ENCODE results near the gene RASA2. TPM values are rescaled to one million over a fixed set of nuclear protein-coding genes. Genes with fewer than 3 reads are reported as not detected.

Gene RASA2
- total and polyA plus RNA-seq, 4 donors: 6.9 to 26.1 (median 16.6) TPM

DNA sequence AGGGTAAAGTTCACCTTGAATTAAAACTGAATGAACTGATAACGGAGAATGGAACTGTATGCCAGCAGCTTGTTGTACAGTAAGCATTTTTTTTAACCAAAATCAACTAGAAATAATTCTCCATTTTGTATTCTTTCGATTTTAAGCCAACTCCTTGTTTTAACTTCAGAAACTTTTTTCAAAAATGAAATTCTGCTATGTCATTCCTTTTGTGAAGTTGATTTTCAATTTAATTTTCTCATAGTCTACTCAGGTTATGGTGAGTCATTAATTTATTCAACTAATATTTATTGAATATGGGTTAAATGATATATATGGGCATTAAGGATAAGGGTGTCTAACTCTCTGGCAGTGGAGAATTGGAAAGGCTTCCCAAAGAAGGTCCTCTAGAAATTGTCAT is 53.7 kb downstream of the RASA2 start:
- no peaks in the 10 kb centered on the region for H3K4me1 ChIP-seq (ENCODE audit: control insufficient read depth in 1 of 2, insufficient read depth in 2 of 2, low read length in 2 of 2)
- WGBS, 2 donors: 82 to 84% methylated on average over 2 of the region's 2 CpGs
- DNase-seq (no peak), ATAC-seq (ENCODE audit: low FRiP score) (no peak)
- H3K9me3 ChIP-seq (ENCODE audit: control insufficient read depth, low read length): no peaks in the 10 kb centered on the region
- no peak overlapping the region for H3K4me3 ChIP-seq (ENCODE audit: low read length in 2 of 2)
- intact Hi-C loops (cut with DNase I): no loop called here
- no peak overlapping the region for H3K27ac ChIP-seq (ENCODE audit: low read depth in 1 of 2, low read length in 2 of 2)
- H3K36me3 ChIP-seq (ENCODE audit: control insufficient read depth in 1 of 2, insufficient read depth in 2 of 2, low read length in 1 of 2): peaks cover 0 to under 1% of the 10 kb centered on the region in 2 donors
- H3K27me3 ChIP-seq (ENCODE audit: control insufficient read depth in 1 of 2, insufficient read depth in 2 of 2, low read length in 1 of 2): no peaks in the 10 kb centered on the region

DNA sequence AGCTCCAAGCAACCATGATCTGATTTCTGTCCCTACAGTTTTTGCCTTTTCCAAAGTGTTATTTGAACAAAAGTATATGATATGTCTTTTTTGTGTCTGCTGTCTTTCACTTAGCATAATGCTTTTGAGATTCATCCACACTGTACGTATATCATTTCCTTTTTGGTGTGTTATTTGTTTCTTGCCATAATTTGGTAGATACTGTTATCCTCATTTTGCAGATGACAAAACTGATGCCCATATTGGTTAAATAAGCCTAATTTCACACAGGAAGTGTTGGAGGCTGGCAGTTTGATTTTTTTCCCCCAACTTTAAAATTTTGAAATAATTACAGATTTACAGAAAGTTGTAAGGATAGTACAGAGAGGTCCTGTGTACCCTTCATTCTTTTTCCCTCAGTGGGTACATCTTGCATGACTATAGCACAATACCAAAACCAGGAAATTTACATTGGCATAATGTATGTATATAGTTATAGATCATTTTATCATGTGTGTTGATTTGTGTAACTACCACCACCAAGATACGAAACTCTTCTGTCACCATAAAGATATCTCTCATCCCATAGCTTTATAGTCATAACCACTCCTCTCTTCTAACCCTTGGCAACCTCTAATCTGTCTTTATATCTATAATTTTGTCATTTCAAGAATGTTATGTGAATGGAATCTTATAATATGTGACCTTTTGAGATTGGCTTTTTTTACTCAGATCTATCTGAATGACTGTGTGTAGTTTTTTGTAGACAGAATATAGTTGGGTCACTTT is 55.6 kb downstream of the RASA2 start:
- WGBS, 2 donors: 97 to 98% methylated on average over 2 of the region's 2 CpGs
- Histone ChIP-seq H3K27me3 (ENCODE audit: control insufficient read depth in 1 of 2, insufficient read depth in 2 of 2, low read length in 1 of 2) (no peaks in the 10 kb centered on the region), H3K4me3 (ENCODE audit: low read length in 2 of 2) (no peak overlapping the region), H3K27ac (ENCODE audit: low read depth in 1 of 2, low read length in 2 of 2) (no peak overlapping the region), H3K9me3 (ENCODE audit: control insufficient read depth, low read length) (no peaks in the 10 kb centered on the region), H3K4me1 (ENCODE audit: control insufficient read depth in 1 of 2, insufficient read depth in 2 of 2, low read length in 2 of 2) (no peaks in the 10 kb centered on the region), H3K36me3 (ENCODE audit: control insufficient read depth in 1 of 2, insufficient read depth in 2 of 2, low read length in 1 of 2) (no peaks in the 10 kb centered on the region)
- intact Hi-C loops (cut with DNase I): no loop called here
- DNase-seq: no peak
- no peak for ATAC-seq (ENCODE audit: low FRiP score)

GRCh38 chr3:141542989-141543388 is 56.2 kb downstream of the RASA2 start:
- ATAC-seq (ENCODE audit: low FRiP score): no peak
- intact Hi-C loops (cut with DNase I): no loop called here
- no peaks in the 10 kb centered on the region for H3K36me3 ChIP-seq (ENCODE audit: control insufficient read depth in 1 of 2, insufficient read depth in 2 of 2, low read length in 1 of 2)
- no peaks in the 10 kb centered on the region for H3K9me3 ChIP-seq (ENCODE audit: control insufficient read depth, low read length)
- H3K27me3 ChIP-seq (ENCODE audit: control insufficient read depth in 1 of 2, insufficient read depth in 2 of 2, low read length in 1 of 2): no peaks in the 10 kb centered on the region
- no peaks in the 10 kb centered on the region for H3K4me1 ChIP-seq (ENCODE audit: control insufficient read depth in 1 of 2, insufficient read depth in 2 of 2, low read length in 2 of 2)
- no peak overlapping the region for H3K4me3 ChIP-seq (ENCODE audit: low read length in 2 of 2)
- no peak overlapping the region for H3K27ac ChIP-seq (ENCODE audit: low read depth in 1 of 2, low read length in 2 of 2)
- DNase-seq: no peak

DNA sequence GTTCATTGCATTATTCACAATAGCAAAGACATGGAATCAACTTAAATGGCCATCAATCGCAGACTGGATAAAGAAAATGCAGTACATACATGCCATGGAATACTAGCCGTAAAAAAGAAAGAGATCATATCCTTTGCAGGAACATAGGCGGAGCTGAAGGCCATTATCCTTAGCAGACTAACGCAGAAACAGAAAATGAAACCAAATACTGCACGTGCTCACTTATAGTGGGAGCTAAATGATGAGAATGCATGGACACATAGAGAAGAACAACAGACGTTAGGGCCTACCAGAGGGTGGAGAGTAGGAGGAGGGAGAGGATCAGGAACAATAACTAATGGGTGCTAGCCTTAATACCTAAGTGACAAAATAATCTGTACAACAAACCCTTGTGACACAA is 57.9 kb downstream of the RASA2 start:
- Histone ChIP-seq H3K27ac (ENCODE audit: low read depth in 1 of 2, low read length in 2 of 2) (no peak overlapping the region), H3K9me3 (ENCODE audit: control insufficient read depth, low read length) (no peaks in the 10 kb centered on the region), H3K36me3 (ENCODE audit: control insufficient read depth in 1 of 2, insufficient read depth in 2 of 2, low read length in 1 of 2) (no peaks in the 10 kb centered on the region), H3K4me3 (ENCODE audit: low read length in 2 of 2) (no peak overlapping the region), H3K27me3 (ENCODE audit: control insufficient read depth in 1 of 2, insufficient read depth in 2 of 2, low read length in 1 of 2) (no peaks in the 10 kb centered on the region), H3K4me1 (ENCODE audit: control insufficient read depth in 1 of 2, insufficient read depth in 2 of 2, low read length in 2 of 2) (no peaks in the 10 kb centered on the region)
- 91 to 94% methylated on average over 6 of the region's 6 CpGs for WGBS, 2 donors
- ATAC-seq (ENCODE audit: low FRiP score) (no peak), DNase-seq (no peak)
- intact Hi-C loops (cut with DNase I): no loop called here

GRCh38 chr3:141546081-141546480 is 59.3 kb downstream of the RASA2 start:
- Histone ChIP-seq H3K4me1 (ENCODE audit: control insufficient read depth in 1 of 2, insufficient read depth in 2 of 2, low read length in 2 of 2) (no peaks in the 10 kb centered on the region), H3K27me3 (ENCODE audit: control insufficient read depth in 1 of 2, insufficient read depth in 2 of 2, low read length in 1 of 2) (no peaks in the 10 kb centered on the region), H3K36me3 (ENCODE audit: control insufficient read depth in 1 of 2, insufficient read depth in 2 of 2, low read length in 1 of 2) (no peaks in the 10 kb centered on the region), H3K9me3 (ENCODE audit: control insufficient read depth, low read length) (no peaks in the 10 kb centered on the region), H3K27ac (ENCODE audit: low read depth in 1 of 2, low read length in 2 of 2) (no peak overlapping the region), H3K4me3 (ENCODE audit: low read length in 2 of 2) (no peak overlapping the region)
- no peak for ATAC-seq (ENCODE audit: low FRiP score)
- WGBS, 2 donors: 96 to 97% methylated on average over 3 of the region's 3 CpGs
- intact Hi-C loops (cut with DNase I): no loop called here
- no peak for DNase-seq

DNA sequence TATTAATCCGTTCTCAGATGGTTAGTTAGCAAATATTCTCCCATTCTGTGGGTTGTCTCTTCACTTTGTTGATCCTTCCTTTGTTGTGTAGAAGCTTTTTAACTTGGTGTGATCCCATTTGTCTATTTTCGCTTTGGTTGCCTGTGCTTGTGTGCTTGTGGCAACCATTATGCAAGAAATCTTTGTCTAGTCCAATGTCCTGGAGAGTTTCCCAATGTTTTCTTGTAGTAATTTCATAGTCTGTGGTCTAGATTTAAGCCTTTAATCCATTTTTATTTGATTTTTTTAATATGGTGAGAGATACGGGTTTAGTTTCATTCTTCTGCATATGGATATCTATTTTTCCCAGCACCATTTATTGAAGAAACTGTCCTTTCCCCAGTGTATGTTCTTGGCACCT is 59.8 kb downstream of the RASA2 start:
- DNase-seq (no peak), ATAC-seq (ENCODE audit: low FRiP score) (no peak)
- Histone ChIP-seq H3K4me1 (ENCODE audit: control insufficient read depth in 1 of 2, insufficient read depth in 2 of 2, low read length in 2 of 2) (no peaks in the 10 kb centered on the region), H3K4me3 (ENCODE audit: low read length in 2 of 2) (no peak overlapping the region), H3K36me3 (ENCODE audit: control insufficient read depth in 1 of 2, insufficient read depth in 2 of 2, low read length in 1 of 2) (no peaks in the 10 kb centered on the region), H3K27ac (ENCODE audit: low read depth in 1 of 2, low read length in 2 of 2) (no peak overlapping the region), H3K27me3 (ENCODE audit: control insufficient read depth in 1 of 2, insufficient read depth in 2 of 2, low read length in 1 of 2) (no peaks in the 10 kb centered on the region), H3K9me3 (ENCODE audit: control insufficient read depth, low read length) (no peaks in the 10 kb centered on the region)
- intact Hi-C loops (cut with DNase I): no loop called here
- 98% methylated on average over 3 of the region's 3 CpGs for WGBS, 2 donors

DNA sequence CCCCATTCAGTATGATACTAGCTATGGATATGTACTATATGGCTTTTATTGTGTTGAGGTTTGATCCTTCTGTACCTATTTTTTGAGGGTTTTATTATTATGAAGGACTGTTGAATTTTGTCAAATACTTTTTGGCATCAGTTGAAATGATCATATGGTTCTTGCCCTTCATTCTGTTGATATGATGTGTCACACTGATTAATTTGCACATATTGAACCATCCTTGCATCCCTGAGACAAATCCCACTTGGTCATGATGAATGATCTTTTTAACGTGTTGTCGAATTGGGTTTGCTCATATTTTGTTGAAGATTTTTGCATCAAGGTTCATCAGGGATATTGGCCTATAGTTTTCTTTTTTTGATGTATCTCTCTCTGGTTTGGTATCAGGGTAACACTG is 61.0 kb downstream of the RASA2 start:
- Histone ChIP-seq H3K4me3 (ENCODE audit: low read length in 2 of 2) (no peak overlapping the region), H3K27me3 (ENCODE audit: control insufficient read depth in 1 of 2, insufficient read depth in 2 of 2, low read length in 1 of 2) (no peaks in the 10 kb centered on the region), H3K27ac (ENCODE audit: low read depth in 1 of 2, low read length in 2 of 2) (no peak overlapping the region), H3K9me3 (ENCODE audit: control insufficient read depth, low read length) (no peaks in the 10 kb centered on the region), H3K36me3 (ENCODE audit: control insufficient read depth in 1 of 2, insufficient read depth in 2 of 2, low read length in 1 of 2) (no peaks in the 10 kb centered on the region), H3K4me1 (ENCODE audit: control insufficient read depth in 1 of 2, insufficient read depth in 2 of 2, low read length in 2 of 2) (peaks cover 0 to 2% of the 10 kb centered on the region in 2 donors)
- 98 to 100% methylated on average over 2 of the region's 2 CpGs for WGBS, 2 donors
- intact Hi-C loops (cut with DNase I): no loop called here
- DNase-seq (no peak), ATAC-seq (ENCODE audit: low FRiP score) (no peak)

DNA sequence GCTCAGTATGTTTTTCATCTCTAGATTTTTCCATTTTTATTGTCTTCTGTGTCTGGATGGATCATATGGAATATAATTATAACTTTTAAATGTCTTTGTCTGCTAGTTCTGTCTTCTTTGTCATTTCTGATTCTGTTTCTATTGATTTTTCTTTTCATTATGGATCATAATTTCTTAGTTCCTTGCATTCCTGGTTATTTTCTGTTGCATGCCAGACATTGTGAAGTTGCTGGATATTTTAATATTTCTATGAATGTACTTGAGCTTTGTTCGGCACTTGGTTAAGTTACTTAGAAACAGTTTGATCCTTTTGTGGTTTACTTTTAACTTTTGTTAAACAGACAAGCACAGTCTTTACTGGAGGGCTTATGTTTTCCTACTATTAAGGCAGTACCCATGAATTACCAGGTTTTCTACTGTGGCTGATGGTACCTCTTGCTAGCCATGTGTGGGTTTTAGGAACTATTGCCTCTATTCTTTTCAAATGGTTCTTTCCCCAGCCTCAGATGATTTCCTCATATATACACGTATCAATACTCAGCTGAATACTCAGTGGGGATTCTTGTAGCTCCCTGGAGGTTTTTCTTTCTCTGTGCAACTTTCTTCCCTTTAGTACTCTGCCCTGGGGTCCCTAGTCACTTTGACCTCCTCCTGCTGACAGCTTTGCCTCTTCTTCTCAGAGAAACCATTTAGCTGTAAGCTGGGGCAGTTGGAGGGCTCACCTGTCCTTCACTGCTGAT is 64.3 kb downstream of the RASA2 start:
- 95 to 98% methylated on average over 2 of the region's 2 CpGs for WGBS, 2 donors
- H3K36me3 ChIP-seq (ENCODE audit: control insufficient read depth in 1 of 2, insufficient read depth in 2 of 2, low read length in 1 of 2): no peaks in the 10 kb centered on the region
- intact Hi-C loops (cut with DNase I): no loop called here
- no peak for DNase-seq
- peaks cover 0 to 2% of the 10 kb centered on the region in 2 donors for H3K4me1 ChIP-seq (ENCODE audit: control insufficient read depth in 1 of 2, insufficient read depth in 2 of 2, low read length in 2 of 2)
- no peaks in the 10 kb centered on the region for H3K27me3 ChIP-seq (ENCODE audit: control insufficient read depth in 1 of 2, insufficient read depth in 2 of 2, low read length in 1 of 2)
- no peak for ATAC-seq (ENCODE audit: low FRiP score)
- H3K9me3 ChIP-seq (ENCODE audit: control insufficient read depth, low read length): no peaks in the 10 kb centered on the region
- no peak overlapping the region for H3K4me3 ChIP-seq (ENCODE audit: low read length in 2 of 2)
- no peak overlapping the region for H3K27ac ChIP-seq (ENCODE audit: low read depth in 1 of 2, low read length in 2 of 2)

DNA sequence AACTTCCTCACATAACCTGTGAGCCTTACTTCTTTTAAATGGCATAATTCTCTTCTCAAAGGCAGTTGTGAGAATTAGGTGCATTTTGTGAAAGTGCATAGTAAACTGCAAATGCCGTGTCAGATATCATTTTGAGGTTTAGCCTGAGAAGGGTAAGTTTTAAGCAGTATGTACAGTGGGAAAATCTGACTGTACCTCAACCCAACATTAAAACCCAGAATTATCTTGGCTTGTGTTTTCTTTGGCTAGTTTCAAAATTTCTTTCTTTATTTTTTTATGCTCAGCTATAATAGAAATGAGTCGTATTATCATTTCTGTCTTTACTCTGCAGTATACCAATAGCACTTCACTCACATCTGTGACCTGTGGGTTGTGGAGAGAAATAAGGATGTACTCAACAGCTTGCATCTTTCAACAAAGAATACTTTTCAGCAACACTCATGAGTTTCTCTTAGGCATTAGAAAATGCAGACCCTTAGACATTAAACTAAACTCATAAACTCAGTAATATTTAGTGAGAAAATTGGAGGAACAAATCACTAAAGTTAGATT is 65.7 kb downstream of the RASA2 start:
- peaks cover 0 to 2% of the 10 kb centered on the region in 2 donors for H3K36me3 ChIP-seq (ENCODE audit: control insufficient read depth in 1 of 2, insufficient read depth in 2 of 2, low read length in 1 of 2)
- intact Hi-C loops (cut with DNase I): no loop called here
- ATAC-seq (ENCODE audit: low FRiP score) (no peak), DNase-seq (no peak)
- H3K9me3 ChIP-seq (ENCODE audit: control insufficient read depth, low read length): no peaks in the 10 kb centered on the region
- H3K4me3 ChIP-seq (ENCODE audit: low read length in 2 of 2): no peak overlapping the region
- 14 to 17% methylated on average over 2 of the region's 2 CpGs for WGBS, 2 donors
- H3K4me1 ChIP-seq (ENCODE audit: control insufficient read depth in 1 of 2, insufficient read depth in 2 of 2, low read length in 2 of 2): peaks cover 0 to 2% of the 10 kb centered on the region in 2 donors
- no peaks in the 10 kb centered on the region for H3K27me3 ChIP-seq (ENCODE audit: control insufficient read depth in 1 of 2, insufficient read depth in 2 of 2, low read length in 1 of 2)
- no peak overlapping the region for H3K27ac ChIP-seq (ENCODE audit: low read depth in 1 of 2, low read length in 2 of 2)
